A673 (cell line): Measurements from ENCODE around the gene PLK2.

Experiments
- EZH2 ChIP-seq: fragments of 200-600 bp; sonication (generic); IDR thresholded peaks from 2 replicates; pipeline ENCODE4 v1.6.1; 2017; ENCODE audit warnings: borderline replicate concordance, low read depth, mild to moderate bottlenecking, mixed read lengths, antibody characterized with exemption, low read length; ENCODE audit not compliant: poor library complexity, severe bottlenecking
- TF ChIP-seq, protein P1 (sequence below): fragments of 300-800, 200-600 bp; sonication (generic); conservative IDR thresholded peaks from 2 replicates; pipeline ENCODE4 v1.5.1; 2017; ENCODE audit warnings: low read depth, mild to moderate bottlenecking, antibody characterized with exemption, low read length, moderate library complexity, mixed read lengths

DNA sequence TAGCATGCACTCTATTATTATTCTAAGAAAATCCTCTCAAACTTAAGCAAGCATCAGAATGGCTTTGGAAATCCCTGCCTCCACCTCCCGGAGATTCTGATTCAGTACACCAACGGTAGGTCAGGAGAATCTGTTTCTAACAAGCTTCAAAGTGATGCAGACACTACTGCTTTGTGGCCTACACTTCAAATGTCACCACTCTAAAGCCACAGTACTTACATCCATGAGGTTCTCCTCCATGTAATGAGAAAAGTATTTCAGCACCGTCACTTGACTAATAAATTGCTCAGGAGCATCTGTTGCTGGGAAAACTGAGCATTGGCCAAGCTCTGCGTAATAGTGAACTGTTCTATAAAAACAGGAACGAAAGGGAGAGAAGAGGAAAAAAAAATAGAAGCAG, 4.8 kb downstream of the PLK2 start:
- TF ChIP-seq, protein P1, sequence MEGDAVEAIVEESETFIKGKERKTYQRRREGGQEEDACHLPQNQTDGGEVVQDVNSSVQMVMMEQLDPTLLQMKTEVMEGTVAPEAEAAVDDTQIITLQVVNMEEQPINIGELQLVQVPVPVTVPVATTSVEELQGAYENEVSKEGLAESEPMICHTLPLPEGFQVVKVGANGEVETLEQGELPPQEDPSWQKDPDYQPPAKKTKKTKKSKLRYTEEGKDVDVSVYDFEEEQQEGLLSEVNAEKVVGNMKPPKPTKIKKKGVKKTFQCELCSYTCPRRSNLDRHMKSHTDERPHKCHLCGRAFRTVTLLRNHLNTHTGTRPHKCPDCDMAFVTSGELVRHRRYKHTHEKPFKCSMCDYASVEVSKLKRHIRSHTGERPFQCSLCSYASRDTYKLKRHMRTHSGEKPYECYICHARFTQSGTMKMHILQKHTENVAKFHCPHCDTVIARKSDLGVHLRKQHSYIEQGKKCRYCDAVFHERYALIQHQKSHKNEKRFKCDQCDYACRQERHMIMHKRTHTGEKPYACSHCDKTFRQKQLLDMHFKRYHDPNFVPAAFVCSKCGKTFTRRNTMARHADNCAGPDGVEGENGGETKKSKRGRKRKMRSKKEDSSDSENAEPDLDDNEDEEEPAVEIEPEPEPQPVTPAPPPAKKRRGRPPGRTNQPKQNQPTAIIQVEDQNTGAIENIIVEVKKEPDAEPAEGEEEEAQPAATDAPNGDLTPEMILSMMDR: no peak
- TF ChIP-seq EZH2: no peak
